Activated CD4-positive, alpha-beta T cell treated with anti-CD3 and anti-CD28 coated beads, Interleukin-10, Interleukin-2, amounts not matched to agents 100 ng/mL and 50 ng/mL, durations not matched to agents 16 hours and 8 hours (primary cell): ENCODE measurements around the gene ADAMTS9.

ENCODE experiments used
- DNase-seq: peaks from one replicate; pipeline ENCODE4 v3.0.0-alpha.2; 2020

ADAMTS9 gene

DNA sequence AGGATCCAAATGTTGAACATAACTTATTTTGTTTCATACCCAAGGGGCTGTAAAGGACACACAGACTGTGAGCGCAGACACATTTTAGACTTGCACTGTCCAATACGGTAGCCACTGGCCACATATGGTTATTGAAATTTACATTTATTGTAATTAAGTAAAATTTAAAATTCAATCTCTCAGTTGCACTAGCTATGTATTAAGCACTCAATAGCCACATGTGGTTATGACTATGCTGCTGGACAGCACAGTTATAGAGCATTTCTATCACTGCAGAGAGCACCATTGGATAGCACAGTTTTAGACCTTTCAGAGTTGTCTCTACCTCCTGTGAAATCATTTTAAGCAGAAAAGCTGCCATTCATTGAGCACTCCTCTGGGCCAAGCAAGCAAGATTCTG, 204.3 kb downstream of the ADAMTS9 start:
- no peak for DNase-seq

- DNase-seq = no peak
Observed at GRCh38 chr3:64475037-64475436, 212.8 kb downstream of the ADAMTS9 start.

- DNase-seq = no peak
Observed at GRCh38 chr3:64473466-64473865, 214.3 kb downstream of the ADAMTS9 start.

DNA sequence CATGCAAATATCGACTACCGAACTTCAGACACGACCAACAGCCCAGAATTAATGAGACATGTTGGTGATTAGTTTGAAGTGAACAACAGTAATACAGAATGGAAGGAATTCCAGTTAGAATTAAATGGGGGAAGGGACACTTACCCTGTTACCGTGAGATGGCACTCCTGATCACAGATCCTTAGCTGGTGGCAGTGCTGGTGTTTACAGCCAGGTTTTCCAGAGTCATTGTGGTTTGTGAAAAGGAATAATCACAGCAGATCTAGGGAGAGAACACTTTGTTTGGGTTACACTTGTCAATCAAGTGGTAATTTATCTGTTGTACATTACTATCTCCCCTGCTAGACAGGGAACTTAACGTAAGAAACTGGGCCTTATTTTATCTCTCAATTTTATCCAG, 217.4 kb downstream of the ADAMTS9 start:
- DNase-seq = no peak

DNA sequence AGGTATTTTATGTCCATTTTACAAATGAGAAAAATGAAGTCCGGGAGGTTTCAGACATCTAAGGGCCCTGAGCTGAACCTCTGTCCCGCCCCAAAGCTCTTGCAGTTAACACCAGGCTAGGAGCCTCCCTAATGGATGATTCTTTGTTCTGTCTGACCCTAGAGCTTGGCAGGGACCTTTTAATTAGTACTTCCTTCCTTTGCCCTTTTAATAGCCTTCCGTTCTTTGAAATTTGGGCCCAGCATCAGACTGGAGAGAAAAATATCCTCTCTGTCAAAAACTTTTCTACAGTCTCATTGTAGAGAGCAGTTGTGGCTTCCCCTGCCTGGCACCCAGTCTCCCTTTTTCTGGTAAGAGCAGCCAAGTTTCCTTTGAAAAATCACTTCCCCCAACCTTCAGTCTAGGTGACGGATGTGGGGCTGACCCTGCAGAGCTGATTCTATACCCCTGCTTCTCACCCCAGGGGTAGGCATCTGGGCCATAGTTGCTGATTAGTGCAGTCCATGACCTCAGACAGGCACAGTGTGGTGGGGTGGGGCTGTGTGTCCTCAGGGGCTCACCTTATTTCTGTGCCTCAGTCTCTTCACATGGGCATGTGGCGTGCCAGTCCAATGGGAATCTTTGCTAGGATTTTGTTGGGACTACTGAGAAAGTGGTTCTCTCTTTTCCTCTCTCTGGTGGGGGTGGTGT, 220.4 kb downstream of the ADAMTS9 start:
- DNase-seq = no peak
